NCI-H748 (cell line): ENCODE results near the gene NR4A1.

Source experiments
- DNase-seq: peaks from one replicate; lab custom pipeline; 2025; ENCODE audit not compliant: unreplicated experiment; lab: John Stamatoyannopoulos, UW

The NR4A1 gene

GRCh38 chr12:52041035-52041434 is 10.2 kb upstream of the NR4A1 start:
- DNase-seq = no peak

- no peak for DNase-seq
Measured at GRCh38 chr12:52041695-52042123, 9.5 kb upstream of the NR4A1 start.

GRCh38 chr12:52042706-52043385 is 8.4 kb upstream of the NR4A1 start:
- DNase-seq = peak; percentile 15

GRCh38 chr12:52043386-52044212 is 7.6 kb upstream of the NR4A1 start:
- DNase-seq = no peak

- no peak for DNase-seq
Measured at GRCh38 chr12:52044292-52044983, 6.8 kb upstream of the NR4A1 start.

GRCh38 chr12:52045794-52046199 is 5.4 kb upstream of the NR4A1 start:
- no peak for DNase-seq

GRCh38 chr12:52046859-52047258 is 4.4 kb upstream of the NR4A1 start:
- DNase-seq = no peak

GRCh38 chr12:52049286-52049685 is 2.0 kb upstream of the NR4A1 start:
- DNase-seq = no peak

- no peak for DNase-seq
Measured at GRCh38 chr12:52049688-52050087, 1.6 kb upstream of the NR4A1 start.

GRCh38 chr12:52050116-52050757 is 1.0 kb upstream of the NR4A1 start:
- DNase-seq = peak; percentile 50

GRCh38 chr12:52052468-52053186 is 1.4 kb downstream of the NR4A1 start:
- no peak for DNase-seq

GRCh38 chr12:52053536-52054209 is 2.4 kb downstream of the NR4A1 start:
- DNase-seq = no peak

- DNase-seq = no peak
Measured at GRCh38 chr12:52054231-52054832, 3.1 kb downstream of the NR4A1 start.

- DNase-seq = no peak
Measured at GRCh38 chr12:52054833-52055730, 3.8 kb downstream of the NR4A1 start.

GRCh38 chr12:52055731-52056711 is 4.8 kb downstream of the NR4A1 start:
- DNase-seq = no peak

- DNase-seq = no peak
Measured at GRCh38 chr12:52056801-52057637, 5.8 kb downstream of the NR4A1 start.
